Endodermal cell (in vitro differentiated cells): Measurements from ENCODE around the gene ALDH3B2. TPM values are rescaled to one million over a fixed set of nuclear protein-coding genes. Genes with fewer than 3 reads are reported as not detected.
"Not testable (repeated sequence)": the region's sequence is repeated elsewhere in the genome, so short reads cannot be mapped to it uniquely, and the experiment has no call there.

ENCODE experiments used
- DNase-seq: peaks from one replicate; pipeline ENCODE4 v3.0.0-alpha.2; 2017
- H3K27ac ChIP-seq: 2 replicates; pipeline ENCODE4 v1.5.1; 2013; ENCODE audit warnings: mild to moderate bottlenecking, low read depth, low read length, moderate library complexity
- H3K27me3 ChIP-seq: 2 replicates; pipeline ENCODE4 v1.6.1; 2013; ENCODE audit warnings: mild to moderate bottlenecking, low read length, moderate library complexity; ENCODE audit not compliant: insufficient read depth, control insufficient read depth, poor library complexity, severe bottlenecking
- H3K36me3 ChIP-seq: 2 replicates; pipeline ENCODE4 v1.7.0; 2013; ENCODE audit warnings: mild to moderate bottlenecking, low read length, moderate library complexity; ENCODE audit not compliant: control insufficient read depth, insufficient read depth
- H3K4me1 ChIP-seq: one replicate; pipeline ENCODE4 v1.7.0; 2013; ENCODE audit warnings: low read length; ENCODE audit not compliant: control insufficient read depth, insufficient read depth
- H3K4me3 ChIP-seq: 2 replicates; pipeline ENCODE4 v1.5.1; 2013; ENCODE audit warnings: mild to moderate bottlenecking, low read length, moderate library complexity
- H3K9ac ChIP-seq: 2 replicates; pipeline ENCODE4 v1.6.1; 2013; ENCODE audit warnings: mild to moderate bottlenecking, low read length, moderate library complexity; ENCODE audit not compliant: poor library complexity, severe bottlenecking; ENCODE audit errors: extremely low read depth
- H3K9me3 ChIP-seq: 2 replicates; pipeline ENCODE4 v1.6.1; 2013; ENCODE audit warnings: mild to moderate bottlenecking, low read length, moderate library complexity; ENCODE audit not compliant: control insufficient read depth
- H3K27ac Mint-ChIP-seq: 2 replicates; pipeline ENCODE4 v1.8.0; 2020; ENCODE audit warnings: mixed read lengths
- H3K27me3 Mint-ChIP-seq: 2 replicates; pipeline ENCODE4 v1.8.0; 2021; ENCODE audit warnings: mild to moderate bottlenecking, mixed read lengths; ENCODE audit not compliant: insufficient read depth
- H3K36me3 Mint-ChIP-seq: 2 replicates; pipeline ENCODE4 v1.8.0; 2020; ENCODE audit warnings: low read depth, mixed read lengths
- H3K4me1 Mint-ChIP-seq: 2 replicates; pipeline ENCODE4 v1.8.0; 2020; ENCODE audit warnings: mixed read lengths
- H3K4me3 Mint-ChIP-seq: 2 replicates; pipeline ENCODE4 v1.8.0; 2020; ENCODE audit warnings: mild to moderate bottlenecking, moderate library complexity, mixed read lengths
- H3K9me3 Mint-ChIP-seq: 2 replicates; pipeline ENCODE4 v1.8.0; 2020; ENCODE audit warnings: mild to moderate bottlenecking, mixed read lengths
- whole genome bisulfite sequencing, 2 experiments: methylation state at CpG; one replicate each; pipeline versions ENCODE4 v1.1.5 to v1.1.7; 2013; ENCODE audit warnings: missing lambda C conversion rate in 2 of 2, mixed read lengths in 1 of 2; ENCODE audit not compliant: insufficient coverage in 1 of 2, insufficient read length in 1 of 2; 5-methylcytosine and 5-hydroxymethylcytosine counted together
- total RNA-seq, 2 donors: library from RNA; stranded (reverse); fragmentation: NEBNext Ultra II Directional in 1 of 2; extraction: Animal tissue kit (Norgen Biotek cat#: 25700) in 1 of 2; gene quantifications; 2 replicates in 1 of 2; 3 replicates in 1 of 2; pipeline ENCODE4 v1.2.1, GENCODE V29; 2021
- TF ChIP-seq, protein P1 (sequence below): fragments of 200-600 bp; sonication (generic); conservative IDR thresholded peaks from 2 replicates; pipeline ENCODE4 v1.5.0; 2021; ENCODE audit warnings: antibody characterized with exemption, mild to moderate bottlenecking

Gene ALDH3B2
- total RNA-seq, 2 donors from 2014 or later = not detected

DNA sequence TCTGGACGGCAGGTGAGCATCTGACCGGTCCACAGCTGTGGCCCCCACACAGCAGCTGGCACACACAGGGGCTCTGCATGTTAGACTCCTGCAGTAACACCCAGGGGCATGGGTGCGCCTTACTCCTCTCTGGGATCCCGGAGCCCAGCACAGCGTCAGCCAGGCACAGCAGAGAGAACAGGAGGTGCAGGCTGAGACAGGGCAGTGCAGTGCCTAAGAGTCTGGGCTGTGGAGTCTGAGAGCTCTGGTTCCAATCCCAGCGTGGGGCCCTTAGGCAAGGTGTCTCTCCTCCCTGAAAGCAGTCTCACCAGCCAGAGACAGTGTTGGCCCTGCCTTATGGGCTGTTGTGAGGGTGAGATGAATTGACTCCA, 47.0 kb downstream of the ALDH3B2 start:
- DNase-seq = no peak
- H3K4me3 Mint-ChIP-seq = no peak overlapping the region
- Histone ChIP-seq H3K4me1 (peaks cover 8% of the 10 kb centered on the region), H3K27me3 (no peaks in the 10 kb centered on the region), H3K27ac (peak overlapping the region; percentile 1), H3K4me3 (no peak overlapping the region), H3K9me3 (no peaks in the 10 kb centered on the region), H3K36me3 (no peaks in the 10 kb centered on the region), H3K9ac (peak overlapping the region; percentile 2)
- H3K9me3 Mint-ChIP-seq = no peaks in the 10 kb centered on the region
- TF ChIP-seq, protein P1, sequence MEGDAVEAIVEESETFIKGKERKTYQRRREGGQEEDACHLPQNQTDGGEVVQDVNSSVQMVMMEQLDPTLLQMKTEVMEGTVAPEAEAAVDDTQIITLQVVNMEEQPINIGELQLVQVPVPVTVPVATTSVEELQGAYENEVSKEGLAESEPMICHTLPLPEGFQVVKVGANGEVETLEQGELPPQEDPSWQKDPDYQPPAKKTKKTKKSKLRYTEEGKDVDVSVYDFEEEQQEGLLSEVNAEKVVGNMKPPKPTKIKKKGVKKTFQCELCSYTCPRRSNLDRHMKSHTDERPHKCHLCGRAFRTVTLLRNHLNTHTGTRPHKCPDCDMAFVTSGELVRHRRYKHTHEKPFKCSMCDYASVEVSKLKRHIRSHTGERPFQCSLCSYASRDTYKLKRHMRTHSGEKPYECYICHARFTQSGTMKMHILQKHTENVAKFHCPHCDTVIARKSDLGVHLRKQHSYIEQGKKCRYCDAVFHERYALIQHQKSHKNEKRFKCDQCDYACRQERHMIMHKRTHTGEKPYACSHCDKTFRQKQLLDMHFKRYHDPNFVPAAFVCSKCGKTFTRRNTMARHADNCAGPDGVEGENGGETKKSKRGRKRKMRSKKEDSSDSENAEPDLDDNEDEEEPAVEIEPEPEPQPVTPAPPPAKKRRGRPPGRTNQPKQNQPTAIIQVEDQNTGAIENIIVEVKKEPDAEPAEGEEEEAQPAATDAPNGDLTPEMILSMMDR = no peak
- H3K27ac Mint-ChIP-seq = peak overlapping the region; percentile 79
- H3K4me1 Mint-ChIP-seq = peaks cover 14% of the 10 kb centered on the region
- H3K36me3 Mint-ChIP-seq = peaks cover 15% of the 10 kb centered on the region
- no peaks in the 10 kb centered on the region for H3K27me3 Mint-ChIP-seq
- WGBS, 2 experiments = 90 to 91% methylated on average over 2 to 6 of the region's 6 CpGs

DNA sequence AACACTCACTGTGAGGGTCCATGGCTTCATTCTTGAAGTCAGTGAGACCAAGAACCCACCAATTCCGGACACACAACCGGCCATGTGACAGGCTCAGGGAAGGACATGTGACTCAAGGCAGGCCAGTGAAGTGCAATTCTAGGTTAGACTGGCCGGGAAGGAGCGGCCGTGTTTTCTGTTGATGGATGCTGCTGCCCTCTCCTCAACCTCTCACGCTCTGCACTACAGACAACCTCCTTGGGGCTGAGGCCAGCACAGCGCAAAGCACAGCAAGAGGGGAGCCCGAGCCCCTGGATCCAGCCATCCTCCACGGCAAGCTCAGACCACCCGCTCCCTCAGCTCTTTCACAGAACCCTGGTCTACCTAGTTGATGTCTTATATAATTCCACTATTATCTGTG, 47.5 kb downstream of the ALDH3B2 start:
- TF ChIP-seq, protein P1 = no peak
- Histone ChIP-seq H3K27ac (peak overlapping the region; percentile 1), H3K4me1 (peaks cover 8% of the 10 kb centered on the region), H3K36me3 (no peaks in the 10 kb centered on the region), H3K4me3 (no peak overlapping the region), H3K27me3 (no peaks in the 10 kb centered on the region), H3K9ac (peak overlapping the region; percentile 2), H3K9me3 (no peaks in the 10 kb centered on the region)
- DNase-seq = peak; percentile 84
- no peak overlapping the region for H3K4me3 Mint-ChIP-seq
- no peaks in the 10 kb centered on the region for H3K27me3 Mint-ChIP-seq
- H3K4me1 Mint-ChIP-seq = peaks cover 17% of the 10 kb centered on the region
- peaks cover 15% of the 10 kb centered on the region for H3K36me3 Mint-ChIP-seq
- WGBS, 2 experiments = 86 to 92% methylated on average over 4 to 10 of the region's 10 CpGs
- H3K9me3 Mint-ChIP-seq = no peaks in the 10 kb centered on the region
- H3K27ac Mint-ChIP-seq = peak overlapping the region; percentile 77

DNA sequence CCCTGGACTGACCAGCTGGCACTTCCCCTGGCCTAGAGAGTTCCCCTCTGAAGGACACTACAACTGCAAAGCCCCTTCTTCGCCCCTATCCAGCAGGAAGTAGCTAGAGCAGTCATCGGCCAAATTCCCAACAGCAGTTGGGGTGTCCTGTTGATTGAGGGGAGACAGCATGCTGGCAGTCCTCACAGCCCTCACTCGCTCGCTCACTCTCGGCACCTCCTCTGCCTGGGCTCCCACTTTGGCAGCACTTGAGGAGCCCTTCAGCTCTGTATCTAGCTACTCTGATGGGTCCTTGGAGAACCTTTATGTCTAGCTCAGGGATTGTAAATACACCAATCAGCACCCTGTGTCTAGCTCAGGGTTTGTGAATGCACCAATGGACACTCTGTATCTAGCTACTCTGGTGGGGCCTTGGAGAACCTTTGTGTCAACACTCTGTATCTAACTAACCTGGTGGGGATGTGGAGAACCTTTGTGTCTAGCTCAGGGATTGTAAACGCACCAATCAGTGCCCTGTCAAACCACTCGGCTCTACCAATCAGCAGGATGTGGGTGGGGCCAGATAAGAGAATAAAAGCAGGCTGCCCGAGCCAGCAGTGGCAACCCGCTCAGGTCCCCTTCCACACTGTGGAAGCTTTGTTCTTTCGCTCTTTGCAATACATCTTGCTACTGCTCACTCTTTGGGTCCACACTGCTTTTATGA, 48.1 kb downstream of the ALDH3B2 start:
- H3K27ac ChIP-seq, H3K36me3 ChIP-seq, H3K9me3 Mint-ChIP-seq, H3K27me3 Mint-ChIP-seq, H3K9ac ChIP-seq, H3K4me3 Mint-ChIP-seq, H3K4me1 ChIP-seq, H3K9me3 ChIP-seq, H3K27me3 ChIP-seq, H3K4me3 ChIP-seq: not testable (repeated sequence)
- peak overlapping the region; percentile 77 for H3K27ac Mint-ChIP-seq
- H3K36me3 Mint-ChIP-seq = peaks cover 15% of the 10 kb centered on the region
- WGBS, 2 experiments = 77% methylated on average over 10 of the region's 10 CpGs; no CpG with 5 or more reads in 1 of the 2 experiments
- H3K4me1 Mint-ChIP-seq = peaks cover 22% of the 10 kb centered on the region
- peak; percentile 85 for DNase-seq

DNA sequence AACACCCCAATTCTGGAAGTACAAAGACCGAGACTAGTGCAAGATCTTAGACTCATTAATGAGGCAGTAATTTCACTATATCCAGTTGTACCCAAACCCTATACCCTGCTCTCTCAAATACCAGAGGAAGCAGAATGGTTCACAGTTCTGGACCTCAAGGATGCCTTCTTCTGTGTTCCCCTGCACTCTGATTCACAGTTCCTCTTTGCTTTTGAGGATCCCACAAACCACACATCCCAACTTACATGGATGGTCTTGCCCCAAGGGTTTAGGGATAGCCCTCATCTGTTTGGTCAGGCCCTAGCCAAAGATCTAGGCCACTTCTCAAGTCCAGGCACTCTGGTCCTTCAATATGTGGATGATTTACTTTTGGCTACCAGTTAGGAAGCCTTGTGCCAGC, 50.6 kb downstream of the ALDH3B2 start:
- H3K36me3 Mint-ChIP-seq = peaks cover 19% of the 10 kb centered on the region
- H3K9me3 Mint-ChIP-seq, H3K27ac Mint-ChIP-seq, H3K27me3 Mint-ChIP-seq, H3K9ac ChIP-seq, H3K4me3 ChIP-seq, H3K27ac ChIP-seq, H3K4me3 Mint-ChIP-seq, H3K27me3 ChIP-seq, H3K9me3 ChIP-seq, H3K4me1 ChIP-seq, H3K36me3 ChIP-seq: not testable (repeated sequence)
- peaks cover 22% of the 10 kb centered on the region for H3K4me1 Mint-ChIP-seq
- peak; percentile 53 for DNase-seq
- WGBS, 2 experiments = 95 to 100% methylated on average over 1 of the region's 1 CpG

DNA sequence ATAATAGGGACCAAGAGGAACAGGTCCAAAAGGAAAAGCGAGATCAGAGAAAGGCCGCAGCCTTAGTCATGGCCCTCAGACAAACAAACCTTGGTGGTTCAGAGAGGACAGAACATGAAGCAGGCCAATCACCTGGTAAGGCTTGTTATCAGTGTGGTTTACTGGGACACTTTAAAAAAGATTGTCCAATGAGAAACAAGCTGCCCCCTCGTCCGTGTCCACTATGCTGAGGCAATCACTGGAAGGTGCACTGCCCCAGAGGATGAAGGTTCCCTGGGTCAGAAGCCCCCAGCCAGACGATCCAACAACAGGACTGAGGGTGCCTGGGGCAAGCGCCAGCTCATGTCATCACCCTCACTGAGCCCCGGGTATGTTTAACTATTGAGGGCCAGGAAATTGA, 51.5 kb downstream of the ALDH3B2 start:
- H3K4me3 ChIP-seq = peak overlapping the region; percentile 56
- not testable (repeated sequence) for H3K27me3 Mint-ChIP-seq, H3K9ac ChIP-seq, H3K27ac ChIP-seq, H3K27me3 ChIP-seq, H3K4me1 ChIP-seq, H3K9me3 ChIP-seq, H3K36me3 ChIP-seq
- H3K9me3 Mint-ChIP-seq = peaks cover 10% of the 10 kb centered on the region
- H3K4me3 Mint-ChIP-seq = peak overlapping the region; percentile 83
- DNase-seq = peak; percentile 54
- H3K27ac Mint-ChIP-seq = peak overlapping the region; percentile 58
- peaks cover 24% of the 10 kb centered on the region for H3K4me1 Mint-ChIP-seq
- H3K36me3 Mint-ChIP-seq = peaks cover 19% of the 10 kb centered on the region
- 40 to 77% methylated on average over 1 to 7 of the region's 7 CpGs for whole genome bisulfite sequencing, 2 experiments

DNA sequence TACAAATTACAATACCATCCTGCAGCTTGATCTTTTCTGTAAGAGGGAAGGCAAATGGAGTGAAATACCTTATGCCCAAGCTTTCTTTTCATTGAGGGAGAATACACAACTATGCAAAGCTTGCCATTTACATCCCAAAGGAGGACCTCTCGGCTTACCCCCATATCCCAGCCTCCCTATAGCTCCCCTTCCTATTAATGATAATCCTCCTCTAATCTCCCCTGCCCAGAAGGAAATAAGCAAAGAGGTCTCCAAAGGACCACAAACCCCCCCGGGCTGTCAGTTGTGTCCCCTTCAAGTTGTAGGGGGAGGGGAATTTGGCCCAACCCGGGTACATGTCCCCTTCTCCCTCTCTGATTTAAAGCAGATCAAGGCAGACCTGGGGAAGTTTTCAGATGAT, 52.5 kb downstream of the ALDH3B2 start:
- Mint-ChIP-seq H3K4me1 (peaks cover 34% of the 10 kb centered on the region), H3K36me3 (peaks cover 14% of the 10 kb centered on the region), H3K4me3 (peak overlapping the region; percentile 83), H3K27ac (peak overlapping the region; percentile 92), H3K9me3 (peaks cover 10% of the 10 kb centered on the region)
- not testable (repeated sequence) for H3K27me3 Mint-ChIP-seq, H3K36me3 ChIP-seq, H3K27me3 ChIP-seq, H3K9me3 ChIP-seq, H3K27ac ChIP-seq, H3K4me1 ChIP-seq
- Histone ChIP-seq H3K4me3 (peak overlapping the region; percentile 95), H3K9ac (peak overlapping the region; percentile 70)
- DNase-seq = peak; percentile 66
- 0% methylated on average over 2 of the region's 3 CpGs; no CpG with 5 or more reads in 1 of the 2 experiments for WGBS, 2 experiments
